ENCODE data around the gene LMO3. TPM values are rescaled to one million over a fixed set of nuclear protein-coding genes. Genes with fewer than 3 reads are reported as not detected.

The LMO3 gene
- total RNA-seq, 1 donor from 2014 or later, result 1.6 TPM

DNA sequence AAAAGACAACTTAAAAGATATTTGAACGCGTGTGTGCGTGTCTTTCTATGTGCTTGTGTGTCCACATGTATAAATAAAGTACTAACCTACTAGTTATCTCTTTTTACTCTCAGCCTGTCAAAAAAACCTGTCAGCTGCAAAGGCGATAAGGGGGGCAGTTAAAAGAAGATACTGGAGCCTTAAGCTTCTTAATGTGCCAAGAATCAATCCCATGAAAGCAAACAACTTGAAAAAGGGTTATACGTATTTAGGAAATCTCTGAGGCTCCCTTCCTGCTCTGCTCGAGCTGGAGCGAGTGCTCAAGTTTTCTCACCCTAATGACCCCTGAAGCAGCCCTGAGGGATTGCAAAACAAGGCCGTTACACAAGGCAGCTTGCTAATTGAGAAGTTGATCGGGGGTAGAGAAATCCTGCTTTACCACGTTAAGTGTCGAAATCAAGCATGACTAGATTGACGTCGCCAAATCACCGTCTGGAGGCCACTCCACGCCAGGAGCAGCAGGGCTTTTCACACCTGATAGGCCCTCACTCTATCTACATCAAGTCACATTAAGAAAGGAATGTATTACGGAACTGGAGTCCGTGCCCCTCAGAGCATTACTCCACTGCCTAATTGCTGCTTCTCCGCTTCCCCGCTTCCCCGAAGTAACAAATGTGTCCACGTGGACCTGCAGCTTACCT lies 32.4 kb downstream of the LMO3 start:
- Mint-ChIP-seq H3K27ac (ENCODE audit: unreplicated experiment) (no peak overlapping the region), H3K36me3 (ENCODE audit: unreplicated experiment) (no peaks in the 10 kb centered on the region), H3K4me1 (ENCODE audit: unreplicated experiment) (no peaks in the 10 kb centered on the region), H3K4me3 (ENCODE audit: unreplicated experiment) (no peak overlapping the region), H3K27me3 (ENCODE audit: unreplicated experiment) (peaks cover 10% of the 10 kb centered on the region), H3K9me3 (ENCODE audit: unreplicated experiment) (no peaks in the 10 kb centered on the region)
- TF ChIP-seq, protein P1, sequence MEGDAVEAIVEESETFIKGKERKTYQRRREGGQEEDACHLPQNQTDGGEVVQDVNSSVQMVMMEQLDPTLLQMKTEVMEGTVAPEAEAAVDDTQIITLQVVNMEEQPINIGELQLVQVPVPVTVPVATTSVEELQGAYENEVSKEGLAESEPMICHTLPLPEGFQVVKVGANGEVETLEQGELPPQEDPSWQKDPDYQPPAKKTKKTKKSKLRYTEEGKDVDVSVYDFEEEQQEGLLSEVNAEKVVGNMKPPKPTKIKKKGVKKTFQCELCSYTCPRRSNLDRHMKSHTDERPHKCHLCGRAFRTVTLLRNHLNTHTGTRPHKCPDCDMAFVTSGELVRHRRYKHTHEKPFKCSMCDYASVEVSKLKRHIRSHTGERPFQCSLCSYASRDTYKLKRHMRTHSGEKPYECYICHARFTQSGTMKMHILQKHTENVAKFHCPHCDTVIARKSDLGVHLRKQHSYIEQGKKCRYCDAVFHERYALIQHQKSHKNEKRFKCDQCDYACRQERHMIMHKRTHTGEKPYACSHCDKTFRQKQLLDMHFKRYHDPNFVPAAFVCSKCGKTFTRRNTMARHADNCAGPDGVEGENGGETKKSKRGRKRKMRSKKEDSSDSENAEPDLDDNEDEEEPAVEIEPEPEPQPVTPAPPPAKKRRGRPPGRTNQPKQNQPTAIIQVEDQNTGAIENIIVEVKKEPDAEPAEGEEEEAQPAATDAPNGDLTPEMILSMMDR (IDR thresholded peaks at IDR 0.05), result no peak
- no peak for DNase-seq (ENCODE audit: extremely low spot score, unreplicated experiment)

DNA sequence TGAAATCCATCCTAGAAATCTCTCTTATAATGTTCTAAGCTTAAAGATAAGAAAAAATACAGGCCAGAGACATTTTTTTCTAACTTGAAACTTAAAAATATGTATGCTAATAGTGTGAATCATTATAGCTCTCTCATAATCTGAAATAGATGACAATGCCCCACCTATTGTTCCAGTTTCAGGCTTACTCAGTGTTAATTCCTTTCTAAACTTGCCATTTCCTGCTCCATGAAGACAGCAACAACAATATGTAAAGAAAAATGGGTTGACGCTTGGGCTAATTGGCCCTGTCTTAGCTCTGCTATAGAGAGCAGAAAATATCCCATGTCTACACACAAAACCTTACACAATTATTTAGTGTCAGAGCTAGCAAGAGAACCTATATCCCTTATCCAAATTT lies 37.1 kb downstream of the LMO3 start:
- Mint-ChIP-seq H3K36me3 (ENCODE audit: unreplicated experiment) (no peaks in the 10 kb centered on the region), H3K27me3 (ENCODE audit: unreplicated experiment) (peaks cover 7% of the 10 kb centered on the region), H3K4me1 (ENCODE audit: unreplicated experiment) (no peaks in the 10 kb centered on the region), H3K4me3 (ENCODE audit: unreplicated experiment) (no peak overlapping the region), H3K9me3 (ENCODE audit: unreplicated experiment) (no peaks in the 10 kb centered on the region), H3K27ac (ENCODE audit: unreplicated experiment) (no peak overlapping the region)
- no peak for DNase-seq (ENCODE audit: extremely low spot score, unreplicated experiment)
- TF ChIP-seq, protein P1 (IDR thresholded peaks at IDR 0.05), result no peak

DNA sequence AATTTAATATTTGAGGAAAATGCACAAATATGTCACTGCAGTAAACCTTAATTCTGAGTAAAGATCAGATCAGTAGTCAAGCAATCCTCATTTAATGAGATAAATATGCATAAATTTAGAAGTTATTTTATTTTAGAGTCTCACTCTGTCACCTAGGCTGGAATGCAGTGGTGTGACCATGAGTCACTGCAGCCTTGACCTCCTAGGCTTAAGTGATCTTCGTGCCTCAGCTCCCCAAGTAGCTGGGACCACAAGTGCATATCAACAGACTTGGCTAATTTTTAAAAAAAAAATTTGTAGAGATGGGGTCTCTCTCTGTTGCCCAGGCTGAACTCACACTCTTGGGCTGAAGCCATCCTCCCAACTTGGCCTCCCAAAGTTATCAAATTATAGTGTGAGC lies 41.3 kb downstream of the LMO3 start:
- no peak for DNase-seq (ENCODE audit: extremely low spot score, unreplicated experiment)
- Mint-ChIP-seq H3K4me1 (ENCODE audit: unreplicated experiment) (no peaks in the 10 kb centered on the region), H3K36me3 (ENCODE audit: unreplicated experiment) (no peaks in the 10 kb centered on the region), H3K27me3 (ENCODE audit: unreplicated experiment) (peaks cover 4% of the 10 kb centered on the region), H3K9me3 (ENCODE audit: unreplicated experiment) (no peaks in the 10 kb centered on the region), H3K27ac (ENCODE audit: unreplicated experiment) (no peak overlapping the region), H3K4me3 (ENCODE audit: unreplicated experiment) (no peak overlapping the region)
- TF ChIP-seq, protein P1 (IDR thresholded peaks at IDR 0.05), result no peak

GRCh38 chr12:16563504-16563903 lies 42.5 kb downstream of the LMO3 start:
- TF ChIP-seq, protein P1 (IDR thresholded peaks at IDR 0.05), result no peak
- no peak for DNase-seq (ENCODE audit: extremely low spot score, unreplicated experiment)
- no peak overlapping the region for H3K4me3 Mint-ChIP-seq (ENCODE audit: unreplicated experiment)
- no peaks in the 10 kb centered on the region for H3K9me3 Mint-ChIP-seq (ENCODE audit: unreplicated experiment)
- H3K27me3 Mint-ChIP-seq (ENCODE audit: unreplicated experiment), result no peaks in the 10 kb centered on the region
- H3K27ac Mint-ChIP-seq (ENCODE audit: unreplicated experiment), result no peak overlapping the region
- no peaks in the 10 kb centered on the region for H3K36me3 Mint-ChIP-seq (ENCODE audit: unreplicated experiment)
- H3K4me1 Mint-ChIP-seq (ENCODE audit: unreplicated experiment), result no peaks in the 10 kb centered on the region

DNA sequence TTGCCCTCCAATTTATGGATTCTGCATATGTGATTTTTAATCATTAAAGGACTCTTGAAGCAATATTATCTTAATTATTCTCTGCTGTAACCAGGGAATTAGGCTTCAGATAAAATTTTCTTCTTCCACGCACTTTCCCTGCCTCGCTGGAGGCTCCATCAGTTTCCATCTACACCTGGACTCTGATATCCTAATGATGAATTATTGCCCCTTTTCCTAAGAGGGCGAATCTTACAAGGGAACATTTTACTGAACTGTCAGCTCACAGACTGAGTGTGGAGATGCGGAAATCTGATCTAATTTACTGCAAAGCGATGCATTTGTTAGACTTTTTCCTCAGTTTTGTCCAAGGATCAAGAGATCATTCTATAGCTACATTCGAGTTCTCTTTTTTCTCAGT lies 43.0 kb downstream of the LMO3 start:
- Mint-ChIP-seq H3K36me3 (ENCODE audit: unreplicated experiment) (no peaks in the 10 kb centered on the region), H3K9me3 (ENCODE audit: unreplicated experiment) (no peaks in the 10 kb centered on the region), H3K27ac (ENCODE audit: unreplicated experiment) (no peak overlapping the region), H3K4me1 (ENCODE audit: unreplicated experiment) (no peaks in the 10 kb centered on the region), H3K27me3 (ENCODE audit: unreplicated experiment) (no peaks in the 10 kb centered on the region), H3K4me3 (ENCODE audit: unreplicated experiment) (no peak overlapping the region)
- TF ChIP-seq, protein P1 (IDR thresholded peaks at IDR 0.05), result no peak
- DNase-seq (ENCODE audit: extremely low spot score, unreplicated experiment), result no peak

All from osteocyte (in vitro differentiated cells).